Fibroblast of lung (primary cell): Measurements from ENCODE around the gene CLPTM1. TPM values are rescaled to one million over a fixed set of nuclear protein-coding genes. Genes with fewer than 3 reads are reported as not detected.
"Not testable (repeated sequence)": the region's sequence is repeated elsewhere in the genome, so short reads cannot be mapped to it uniquely, and the experiment has no call there.

Experiments used
- DNase-seq, 2 donors: peaks; one replicate each; pipeline versions ENCODE4 v3.0.0 to v3.0.0-alpha.2; 2010; ENCODE audit warnings: low read depth in 2 of 2
- H2AFZ ChIP-seq: 2 replicates; pipeline ENCODE4 v1.5.1; 2012; ENCODE audit warnings: low read length, control low read depth, inconsistent platforms
- H3K27ac ChIP-seq: 2 replicates; pipeline ENCODE4 v1.5.1; 2011; ENCODE audit warnings: low read length, control low read depth; ENCODE audit not compliant: insufficient read depth
- H3K27me3 ChIP-seq: 2 replicates; pipeline ENCODE4 v1.5.1; 2011; ENCODE audit warnings: mild to moderate bottlenecking, low read length; ENCODE audit not compliant: control insufficient read depth, insufficient read depth
- H3K36me3 ChIP-seq: 2 replicates; pipeline ENCODE4 v1.5.1; 2011; ENCODE audit warnings: low read length; ENCODE audit not compliant: control insufficient read depth, insufficient read depth
- H3K4me1 ChIP-seq: 2 replicates; pipeline ENCODE4 v1.5.1; 2011; ENCODE audit warnings: low read length; ENCODE audit not compliant: control insufficient read depth, insufficient read depth; ENCODE audit errors: extremely low read depth
- H3K4me2 ChIP-seq: 2 replicates; pipeline ENCODE4 v1.5.1; 2011; ENCODE audit warnings: low read length, control low read depth; ENCODE audit not compliant: insufficient read depth; ENCODE audit errors: extremely low read depth
- H3K4me3 ChIP-seq, 4 experiments: fragments of 200-600 bp in 1 of 4; sonication (generic) in 1 of 4; replicated peaks in 1 of 4; 2 replicates each; pipeline ENCODE4 v1.5.1; 2011 to 2016; ENCODE audit warnings: low read length in 4 of 4, low read depth in 3 of 4, mild to moderate bottlenecking in 3 of 4, control low read depth in 2 of 4, inconsistent platforms in 1 of 4, mixed read lengths in 1 of 4; ENCODE audit not compliant: insufficient read depth in 1 of 4; ENCODE audit errors: control extremely low read depth in 1 of 4
- H3K79me2 ChIP-seq: 2 replicates; pipeline ENCODE4 v1.5.1; 2012; ENCODE audit warnings: mild to moderate bottlenecking, low read length, inconsistent platforms; ENCODE audit not compliant: control insufficient read depth, insufficient read depth
- H3K9ac ChIP-seq: 2 replicates; pipeline ENCODE4 v1.5.1; 2011; ENCODE audit warnings: mild to moderate bottlenecking, low read length, control low read depth; ENCODE audit not compliant: insufficient read depth
- H3K9me3 ChIP-seq: 2 replicates; pipeline ENCODE4 v1.5.1; 2012; ENCODE audit warnings: low read depth, low read length; ENCODE audit not compliant: control insufficient read depth, insufficient read depth
- H4K20me1 ChIP-seq: 2 replicates; pipeline ENCODE4 v1.5.1; 2011; ENCODE audit warnings: low read length; ENCODE audit not compliant: control insufficient read depth, insufficient read depth; ENCODE audit errors: extremely low read depth
- EZH2 ChIP-seq: IDR thresholded peaks from 2 replicates; pipeline ENCODE4 v1.5.1; 2012; ENCODE audit warnings: low read length, control low read depth, mild to moderate bottlenecking; ENCODE audit errors: missing control alignments
- polyA plus RNA-seq, 2 donors: library from polyadenylated mRNA; depleted of rRNA in 1 of 2; stranded (reverse) in 1 of 2; unstranded in 1 of 2; fragments of >200 nt; gene quantifications; 2 replicates each; pipeline ENCODE4 v1.2.1, GENCODE V29; 2011 to 2012; ENCODE audit warnings: missing spikeins in 1 of 2
- total RNA-seq: library from RNA; depleted of rRNA; stranded (reverse); fragments of >200 nt; gene quantifications from 2 replicates; pipeline ENCODE4 v1.2.1, GENCODE V29; 2014
- TF ChIP-seq, protein P1 (sequence below), 2 donors: IDR thresholded peaks in 1 of 2; conservative IDR thresholded peaks in 1 of 2; 1 replicate in 1 of 2; 2 replicates in 1 of 2; pipeline ENCODE4 v1.5.1; 2011 to 2012; ENCODE audit warnings: low read length in 2 of 2, control low read depth in 1 of 2, inconsistent platforms in 1 of 2, low read depth in 1 of 2, mild to moderate bottlenecking in 1 of 2

CLPTM1 gene
- total and polyA plus RNA-seq, 2 donors (not counting 1 experiment from before 2014, with no cell fraction given), result 46.7 to 54.4 TPM

DNA sequence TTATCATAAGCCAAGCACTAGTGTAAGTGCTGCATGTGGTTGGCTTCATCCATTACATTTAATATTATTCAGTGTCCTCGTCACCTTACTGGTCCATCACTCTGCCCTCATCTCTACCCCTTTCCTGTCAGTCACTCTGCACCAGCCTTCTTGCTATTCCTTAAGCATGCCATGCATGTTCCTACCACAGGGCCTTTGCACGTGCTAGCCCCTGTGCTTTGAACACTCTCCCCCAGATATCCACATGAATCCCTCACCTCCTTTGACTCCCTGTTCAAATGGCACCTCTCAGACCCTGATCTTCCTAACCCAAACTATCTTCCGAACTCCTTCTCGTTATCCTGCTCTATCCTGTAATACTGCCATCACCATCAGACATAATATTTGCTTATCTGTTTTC lies 42.8 kb downstream of the CLPTM1 start:
- H3K4me3 ChIP-seq, result no peak overlapping the region
- no peak overlapping the region for H3K9ac ChIP-seq
- no peaks in the 10 kb centered on the region for H3K9me3 ChIP-seq
- no peak for DNase-seq
- no peaks in the 10 kb centered on the region for H3K27me3 ChIP-seq
- no peak for TF ChIP-seq EZH2
- TF ChIP-seq, protein P1, sequence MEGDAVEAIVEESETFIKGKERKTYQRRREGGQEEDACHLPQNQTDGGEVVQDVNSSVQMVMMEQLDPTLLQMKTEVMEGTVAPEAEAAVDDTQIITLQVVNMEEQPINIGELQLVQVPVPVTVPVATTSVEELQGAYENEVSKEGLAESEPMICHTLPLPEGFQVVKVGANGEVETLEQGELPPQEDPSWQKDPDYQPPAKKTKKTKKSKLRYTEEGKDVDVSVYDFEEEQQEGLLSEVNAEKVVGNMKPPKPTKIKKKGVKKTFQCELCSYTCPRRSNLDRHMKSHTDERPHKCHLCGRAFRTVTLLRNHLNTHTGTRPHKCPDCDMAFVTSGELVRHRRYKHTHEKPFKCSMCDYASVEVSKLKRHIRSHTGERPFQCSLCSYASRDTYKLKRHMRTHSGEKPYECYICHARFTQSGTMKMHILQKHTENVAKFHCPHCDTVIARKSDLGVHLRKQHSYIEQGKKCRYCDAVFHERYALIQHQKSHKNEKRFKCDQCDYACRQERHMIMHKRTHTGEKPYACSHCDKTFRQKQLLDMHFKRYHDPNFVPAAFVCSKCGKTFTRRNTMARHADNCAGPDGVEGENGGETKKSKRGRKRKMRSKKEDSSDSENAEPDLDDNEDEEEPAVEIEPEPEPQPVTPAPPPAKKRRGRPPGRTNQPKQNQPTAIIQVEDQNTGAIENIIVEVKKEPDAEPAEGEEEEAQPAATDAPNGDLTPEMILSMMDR (conservative IDR thresholded peaks at IDR 0.05 in 1 of 2, IDR thresholded peaks at IDR 0.05 in 1 of 2; ENCODE audit: low read depth in 1 of 2, low read length in 2 of 2), result no peak
- no peak overlapping the region for H3K4me2 ChIP-seq
- peaks cover 2% of the 10 kb centered on the region for H3K36me3 ChIP-seq
- no peaks in the 10 kb centered on the region for H3K79me2 ChIP-seq
- H3K4me1 ChIP-seq, result peaks cover 3% of the 10 kb centered on the region
- H4K20me1 ChIP-seq, result no peaks in the 10 kb centered on the region
- H2AFZ ChIP-seq, result no peak overlapping the region
- no peak overlapping the region for H3K27ac ChIP-seq

DNA sequence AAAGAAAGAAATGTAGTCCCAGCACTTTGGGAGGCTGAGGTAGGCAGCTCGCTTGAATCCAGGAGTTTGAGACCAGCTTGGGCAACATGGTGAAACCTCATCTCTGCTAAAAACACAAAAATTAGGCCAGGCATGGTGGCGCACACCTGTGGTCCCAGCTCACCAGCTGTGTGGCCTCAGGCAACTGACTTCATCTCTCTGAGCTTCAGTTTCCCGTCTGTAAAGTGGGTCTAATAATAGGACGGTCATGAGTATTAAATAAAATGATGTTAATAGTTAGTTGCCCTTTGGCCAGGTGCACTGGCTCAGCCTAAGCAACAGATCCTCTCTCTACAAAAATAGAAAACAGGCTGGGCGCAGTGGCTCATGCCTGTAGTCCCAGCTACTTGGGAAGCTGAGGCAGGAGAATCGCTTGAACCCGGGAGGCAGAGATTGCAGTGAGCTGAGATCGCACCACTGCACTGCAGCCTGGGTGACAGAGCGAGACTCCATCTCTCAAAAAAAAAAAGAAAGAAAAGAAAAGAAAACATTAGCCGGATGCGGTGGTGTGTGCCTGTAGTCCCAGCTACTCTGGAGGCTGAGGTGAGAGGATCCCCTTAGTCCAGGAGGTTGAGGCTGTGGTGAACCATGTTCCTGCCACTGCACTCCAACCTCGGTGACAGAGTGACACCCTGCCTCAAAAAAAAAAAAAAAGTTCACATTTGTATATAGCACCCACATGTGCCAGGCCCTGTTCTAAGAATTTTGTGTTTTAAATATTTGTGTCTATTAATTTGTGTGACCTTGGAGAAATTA lies 44.1 kb downstream of the CLPTM1 start:
- not testable (repeated sequence) for H3K4me1 ChIP-seq, H3K27me3 ChIP-seq, H3K79me2 ChIP-seq, H2AFZ ChIP-seq, H3K4me3 ChIP-seq, H4K20me1 ChIP-seq, H3K27ac ChIP-seq, H3K4me2 ChIP-seq, H3K9me3 ChIP-seq, DNase-seq, H3K9ac ChIP-seq, H3K36me3 ChIP-seq

DNA sequence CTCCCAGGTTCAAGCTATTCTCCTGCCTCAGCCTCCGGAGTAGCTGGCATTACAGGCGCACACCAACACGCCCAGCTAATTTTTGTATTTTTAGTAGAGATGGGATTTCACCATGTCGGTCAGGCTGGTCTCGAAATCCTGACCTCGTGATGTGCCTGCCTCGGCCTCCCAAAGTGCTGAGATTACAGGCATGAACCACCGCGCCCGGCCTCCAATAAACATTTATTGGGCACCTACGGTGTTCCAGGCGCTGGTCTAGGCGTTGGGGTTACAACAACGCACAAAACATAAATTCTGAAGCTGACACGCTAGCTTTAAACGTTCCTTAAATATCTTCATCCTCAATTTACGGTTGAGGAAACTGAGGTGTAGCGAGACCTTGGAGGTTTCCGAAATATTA lies 45.5 kb downstream of the CLPTM1 start:
- H3K9me3 ChIP-seq, H3K4me1 ChIP-seq, H3K79me2 ChIP-seq, H3K36me3 ChIP-seq, H4K20me1 ChIP-seq, H3K27me3 ChIP-seq, DNase-seq: not testable (repeated sequence)
- H3K4me2 ChIP-seq, result peak overlapping the region; percentile 95
- peak overlapping the region; percentile 30 for H3K9ac ChIP-seq
- peak overlapping the region; percentile 28 to 48 (median 38) for H3K4me3 ChIP-seq
- H2AFZ ChIP-seq, result peak overlapping the region; percentile 87
- H3K27ac ChIP-seq, result peak overlapping the region; percentile 38

DNA sequence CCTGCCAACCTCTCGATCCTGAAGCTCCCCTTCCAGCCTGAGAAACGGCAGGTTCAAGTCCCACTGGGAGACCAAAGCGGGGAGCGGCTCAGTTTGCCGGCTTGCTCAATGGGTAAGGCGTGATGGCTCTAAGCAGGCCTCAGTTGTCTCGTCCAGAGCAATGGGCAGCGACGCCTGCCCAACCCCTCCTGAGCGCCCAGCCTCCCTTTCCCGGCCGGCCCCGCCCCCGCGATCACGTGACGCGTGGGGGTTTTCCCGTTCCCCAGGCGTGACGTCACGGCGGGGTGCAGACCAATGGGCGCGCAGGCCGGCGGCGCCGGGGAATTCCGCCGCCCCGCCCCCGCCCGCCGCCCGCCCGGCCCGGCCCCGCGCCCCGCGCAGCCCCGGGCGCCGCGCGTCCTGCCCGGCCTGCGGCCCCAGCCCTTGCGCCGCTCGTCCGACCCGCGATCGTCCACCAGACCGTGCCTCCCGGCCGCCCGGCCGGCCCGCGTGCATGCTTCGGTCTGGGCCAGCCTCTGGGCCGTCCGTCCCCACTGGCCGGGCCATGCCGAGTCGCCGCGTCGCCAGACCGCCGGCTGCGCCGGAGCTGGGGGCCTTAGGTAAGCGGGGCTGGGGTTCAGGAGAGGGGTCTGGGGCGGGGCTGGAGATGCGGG lies 46.0 kb downstream of the CLPTM1 start, which contains the start of gene RELB:
Gene RELB, plus strand, starts transcription at position 378 of the 653 bp plus-strand sequence. Its CDS starts 116 bp downstream, at position 494.
- peak within 1 kb of the TSS; percentile 62 to 75 (median 70) for H3K4me3 ChIP-seq
- H3K79me2 ChIP-seq, result no peaks in the 10 kb centered on the region
- peak within 1 kb of the TSS; percentile 97 for H3K9ac ChIP-seq
- peak within 1 kb of the TSS; percentile 95 for H3K27ac ChIP-seq
- H3K27me3 ChIP-seq, result no peaks in the 10 kb centered on the region
- H2AFZ ChIP-seq, result peak within 1 kb of the TSS; percentile 87
- no peaks in the 10 kb centered on the region for H3K9me3 ChIP-seq
- no peaks in the 10 kb centered on the region for H4K20me1 ChIP-seq
- peak; percentile 80 to 84 for DNase-seq
- peak within 1 kb of the TSS; percentile 95 for H3K4me2 ChIP-seq
- peaks cover 3% of the 10 kb centered on the region for H3K4me1 ChIP-seq
- TF ChIP-seq EZH2, result no peak
- TF ChIP-seq, protein P1 (conservative IDR thresholded peaks at IDR 0.05 in 1 of 2, IDR thresholded peaks at IDR 0.05 in 1 of 2; ENCODE audit: low read depth in 1 of 2, low read length in 2 of 2), result no peak
- no peaks in the 10 kb centered on the region for H3K36me3 ChIP-seq
